OCI-LY1 (cell line): ENCODE results near the gene C11orf91.

ENCODE experiments used
- EZH2 ChIP-seq: fragments of 200-600 bp; sonication (generic), shearing (Covaris generic); IDR thresholded peaks from 2 replicates; pipeline ENCODE4 v1.8.0; 2017; ENCODE audit warnings: borderline replicate concordance, mixed run types, mild to moderate bottlenecking, antibody characterized with exemption, low read length, moderate library complexity, mixed read lengths
- TF ChIP-seq, protein P1 (sequence below): fragments of 200-600 bp; sonication (generic), shearing (Covaris generic); IDR thresholded peaks from 2 replicates; pipeline ENCODE4 v1.5.1; 2017; ENCODE audit warnings: mild to moderate bottlenecking, antibody characterized with exemption, low read length, moderate library complexity, mixed read lengths

DNA sequence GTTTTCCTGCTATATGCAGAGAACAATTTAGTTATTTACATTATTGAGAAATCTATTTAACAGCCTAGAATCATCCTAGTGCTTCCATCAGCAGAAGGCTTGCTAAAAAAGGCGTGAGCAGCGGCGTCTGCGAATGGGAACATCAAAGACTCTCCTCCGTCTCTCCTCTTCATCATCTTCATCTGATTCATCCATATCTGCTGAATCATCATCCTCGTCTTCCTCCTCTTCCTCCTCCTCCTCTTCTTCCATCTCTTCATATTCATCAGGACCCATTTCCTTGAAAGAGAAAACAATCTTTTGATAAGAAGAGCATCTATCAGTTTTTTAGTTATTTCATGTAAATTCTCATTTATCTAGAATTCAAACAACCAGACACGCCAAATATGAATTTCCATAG is 41.2 kb upstream of the C11orf91 start:
- TF ChIP-seq, protein P1, sequence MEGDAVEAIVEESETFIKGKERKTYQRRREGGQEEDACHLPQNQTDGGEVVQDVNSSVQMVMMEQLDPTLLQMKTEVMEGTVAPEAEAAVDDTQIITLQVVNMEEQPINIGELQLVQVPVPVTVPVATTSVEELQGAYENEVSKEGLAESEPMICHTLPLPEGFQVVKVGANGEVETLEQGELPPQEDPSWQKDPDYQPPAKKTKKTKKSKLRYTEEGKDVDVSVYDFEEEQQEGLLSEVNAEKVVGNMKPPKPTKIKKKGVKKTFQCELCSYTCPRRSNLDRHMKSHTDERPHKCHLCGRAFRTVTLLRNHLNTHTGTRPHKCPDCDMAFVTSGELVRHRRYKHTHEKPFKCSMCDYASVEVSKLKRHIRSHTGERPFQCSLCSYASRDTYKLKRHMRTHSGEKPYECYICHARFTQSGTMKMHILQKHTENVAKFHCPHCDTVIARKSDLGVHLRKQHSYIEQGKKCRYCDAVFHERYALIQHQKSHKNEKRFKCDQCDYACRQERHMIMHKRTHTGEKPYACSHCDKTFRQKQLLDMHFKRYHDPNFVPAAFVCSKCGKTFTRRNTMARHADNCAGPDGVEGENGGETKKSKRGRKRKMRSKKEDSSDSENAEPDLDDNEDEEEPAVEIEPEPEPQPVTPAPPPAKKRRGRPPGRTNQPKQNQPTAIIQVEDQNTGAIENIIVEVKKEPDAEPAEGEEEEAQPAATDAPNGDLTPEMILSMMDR = no peak
- TF ChIP-seq EZH2 = no peak
